AG08396 (cell line): Measurements from ENCODE around the gene COG4.
"Not testable (repeated sequence)": the region's sequence is repeated elsewhere in the genome, so short reads cannot be mapped to it uniquely, and the experiment has no call there.

ENCODE experiments used
- DNase-seq: peaks from one replicate; pipeline ENCODE4 v3.0.0; 2012; ENCODE audit warnings: low spot score, mixed read lengths

The COG4 gene

DNA sequence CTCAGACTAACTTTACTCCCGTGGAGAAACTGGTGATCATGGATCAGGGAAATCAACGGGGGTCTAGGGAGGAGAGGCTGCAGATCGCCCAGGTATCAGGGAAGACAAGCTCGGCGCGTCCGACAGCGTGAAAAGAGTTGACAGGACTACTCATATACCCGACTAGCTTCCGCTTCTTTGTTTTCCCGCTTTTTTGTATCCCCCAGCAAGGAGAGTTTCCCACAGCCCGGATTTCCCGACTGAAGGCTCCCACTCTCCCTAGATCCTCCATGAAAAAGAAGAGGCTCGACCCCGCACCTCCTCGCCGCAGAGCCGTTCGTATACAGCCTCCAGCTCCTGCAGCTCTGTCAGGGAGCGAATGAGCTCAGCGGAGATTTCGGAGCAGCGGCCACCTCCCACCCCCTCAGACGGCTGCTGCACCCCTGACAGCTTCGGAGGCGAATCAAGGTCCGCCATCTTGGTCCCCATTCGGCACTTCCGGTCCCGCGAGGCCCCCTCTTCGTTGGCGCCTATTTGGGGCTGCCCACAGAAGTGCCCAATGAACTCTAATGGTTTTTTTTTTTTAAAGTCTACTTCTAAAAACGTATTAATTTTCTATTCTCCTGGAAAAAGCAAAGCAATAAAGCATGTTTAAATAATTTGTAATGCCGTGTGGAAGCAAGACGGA lies at the start of gene COG4:
COG4 (minus strand) TSS at position 479 of the 667 bp plus-strand sequence; CDS start at position 468, 11 bp downstream.
- DNase-seq, result peak; percentile 88

- no peak for DNase-seq
Measured at GRCh38 chr16:70572926-70573270, 49.5 kb upstream of the COG4 start.

DNA sequence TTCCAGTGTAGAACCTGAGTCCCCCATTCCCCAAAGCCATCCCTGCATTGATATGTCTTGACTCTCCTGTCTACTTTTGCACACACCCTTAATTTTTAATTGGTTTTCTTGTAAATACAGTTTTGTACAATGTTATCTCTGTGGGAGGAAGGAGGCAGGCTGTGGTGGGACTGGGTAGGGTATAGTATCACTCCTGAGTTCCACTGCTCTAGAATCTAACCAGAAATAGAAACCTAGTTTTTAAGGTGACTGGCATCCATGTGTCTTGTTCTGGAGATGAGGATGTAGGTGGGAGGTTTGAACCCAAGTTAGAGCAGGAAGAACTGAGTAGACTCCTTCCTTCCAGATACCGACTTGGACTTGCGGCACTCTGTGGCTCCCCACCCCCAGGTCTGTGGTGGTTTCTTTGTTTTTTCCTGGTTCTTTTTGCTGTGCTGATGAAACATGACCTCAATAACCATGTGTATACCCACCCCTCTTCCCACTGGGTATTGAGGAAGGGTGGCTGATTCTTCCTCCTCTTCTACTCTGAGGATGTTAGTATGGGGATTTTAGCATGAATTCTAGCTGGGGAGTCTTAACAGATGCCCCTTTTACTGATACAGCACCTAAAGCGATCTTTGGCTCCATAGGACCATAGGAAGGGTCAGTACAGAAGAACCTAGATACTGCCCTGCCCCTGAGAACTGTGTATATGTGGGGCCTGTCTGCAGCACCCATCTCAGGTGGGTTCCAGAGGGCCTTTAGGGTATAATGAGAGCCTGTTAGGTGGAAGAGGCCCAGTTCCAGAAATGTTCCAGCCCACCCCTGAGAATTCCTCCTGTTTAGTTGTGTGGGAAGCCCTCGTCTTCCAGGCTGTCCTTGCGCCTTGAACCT lies 48.9 kb upstream of the COG4 start:
- no peak for DNase-seq

DNA sequence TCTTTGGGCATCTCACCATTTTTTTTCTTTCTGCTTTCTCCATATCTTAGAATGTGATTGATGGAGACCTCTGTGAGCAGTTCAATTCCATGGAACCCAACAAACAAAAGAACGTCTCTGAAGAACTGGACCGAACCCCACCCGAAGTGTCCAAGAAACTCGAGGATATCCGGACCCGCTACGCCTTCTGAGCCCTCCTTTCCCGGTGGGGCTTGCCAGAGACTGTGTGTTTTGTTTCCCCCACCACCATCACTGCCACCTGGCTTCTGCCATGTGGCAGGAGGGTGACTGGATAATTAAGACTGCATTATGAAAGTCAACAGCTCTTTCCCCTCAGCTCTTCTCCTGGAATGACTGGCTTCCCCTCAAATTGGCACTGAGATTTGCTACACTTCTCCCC lies 48.3 kb upstream of the COG4 start:
- no peak for DNase-seq

DNA sequence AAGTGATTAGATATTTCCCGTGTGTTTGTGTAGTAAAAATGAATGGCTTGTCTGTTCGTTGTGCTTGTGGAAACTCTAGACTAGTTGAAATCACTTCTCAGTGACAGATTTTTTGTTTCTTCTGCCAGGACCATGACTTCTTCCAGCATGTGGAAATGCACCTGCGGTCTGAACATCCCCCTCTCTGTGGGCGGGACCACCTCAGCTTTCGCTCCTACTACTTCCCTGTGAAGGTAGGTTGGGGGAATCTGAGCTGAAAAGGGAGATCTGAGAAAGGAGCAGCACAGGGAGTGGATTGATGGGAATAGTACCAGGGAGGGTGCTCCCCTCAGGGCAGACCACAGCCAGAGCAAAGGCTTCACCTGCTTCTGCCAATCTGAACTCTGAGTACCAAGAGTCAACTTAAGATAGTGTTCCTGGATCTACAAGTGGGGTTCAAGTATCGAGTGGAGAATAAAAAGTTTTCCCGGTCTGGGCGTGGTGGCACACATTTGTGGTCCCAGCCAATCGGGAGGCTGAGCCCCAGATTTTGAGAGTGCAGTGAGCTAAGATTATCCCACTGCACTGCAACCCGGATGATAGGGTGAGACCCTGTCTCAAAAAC lies 47.7 kb upstream of the COG4 start:
- DNase-seq, result no peak

DNA sequence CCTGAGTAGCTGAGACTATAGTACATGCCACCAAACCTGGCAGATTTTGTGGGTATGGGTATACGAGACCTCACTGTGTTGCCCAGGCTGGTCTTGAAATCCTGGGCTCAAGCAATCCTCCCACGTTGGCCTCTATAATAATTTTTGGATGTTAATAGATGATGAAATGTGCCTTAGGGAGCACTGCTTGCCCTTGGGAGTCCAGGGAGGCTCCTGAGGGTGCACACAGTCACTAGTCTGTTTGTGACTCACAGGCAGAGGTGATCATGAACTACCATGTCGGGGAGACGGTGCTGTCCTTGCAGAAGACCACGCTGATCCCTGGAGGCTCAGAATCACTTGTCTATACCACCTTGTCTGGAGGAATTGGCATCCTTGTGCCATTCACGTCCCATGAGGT lies 46.4 kb upstream of the COG4 start:
- no peak for DNase-seq

- no peak for DNase-seq
Measured at GRCh38 chr16:70568601-70569237, 45.4 kb upstream of the COG4 start.

DNA sequence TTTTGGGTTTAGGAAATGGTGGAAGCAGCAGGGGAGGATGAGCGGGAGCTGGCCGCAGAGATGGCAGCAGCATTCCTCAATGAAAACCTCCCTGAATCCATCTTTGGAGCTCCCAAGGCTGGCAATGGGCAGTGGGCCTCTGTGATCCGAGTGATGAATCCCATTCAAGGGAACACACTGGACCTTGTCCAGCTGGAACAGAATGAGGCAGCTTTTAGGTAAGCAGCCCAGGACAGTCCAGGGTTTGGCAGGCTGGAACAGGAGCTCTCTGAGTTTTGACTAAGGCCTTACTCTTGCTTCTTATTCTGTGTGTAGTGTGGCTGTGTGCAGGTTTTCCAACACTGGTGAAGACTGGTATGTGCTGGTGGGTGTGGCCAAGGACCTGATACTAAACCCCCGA lies 41.7 kb upstream of the COG4 start:
- DNase-seq, result no peak

DNA sequence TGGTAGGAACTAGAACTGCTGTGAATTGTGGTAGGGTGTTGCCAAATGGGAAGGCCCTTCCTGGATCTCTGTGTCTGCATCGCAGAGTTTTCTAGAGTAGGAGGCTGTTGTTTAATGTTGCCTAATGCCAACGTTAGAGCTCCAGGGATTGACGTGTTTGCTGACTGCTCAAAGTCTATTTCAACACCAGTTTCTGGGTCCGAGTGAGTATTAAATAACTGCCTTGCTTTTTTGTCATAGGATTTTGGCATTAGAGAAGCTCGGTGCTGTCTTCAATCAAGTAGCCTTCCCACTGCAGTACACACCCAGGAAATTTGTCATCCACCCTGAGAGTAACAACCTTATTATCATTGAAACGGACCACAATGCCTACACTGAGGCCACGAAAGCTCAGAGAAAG lies 40.3 kb upstream of the COG4 start:
- no peak for DNase-seq

DNA sequence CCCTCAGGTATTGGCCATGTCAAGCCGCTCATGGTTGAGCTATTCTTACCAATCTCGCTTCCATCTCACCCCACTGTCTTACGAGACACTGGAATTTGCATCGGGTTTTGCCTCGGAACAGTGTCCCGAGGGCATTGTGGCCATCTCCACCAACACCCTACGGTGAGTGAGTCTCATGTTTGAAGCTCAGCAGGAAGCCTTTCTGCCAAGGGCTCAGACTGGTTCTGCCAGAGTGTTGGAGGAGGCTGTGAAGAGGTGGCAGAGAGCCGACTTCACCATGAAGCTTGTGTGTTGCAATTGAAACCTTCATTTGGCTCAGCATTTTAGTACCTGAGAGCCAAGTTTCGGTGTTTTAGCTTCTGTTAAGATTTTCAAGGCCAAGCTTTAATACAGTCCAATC lies 38.3 kb upstream of the COG4 start:
- DNase-seq, result no peak

GRCh38 chr16:70556063-70556462 lies 32.7 kb upstream of the COG4 start:
- DNase-seq, result no peak

DNA sequence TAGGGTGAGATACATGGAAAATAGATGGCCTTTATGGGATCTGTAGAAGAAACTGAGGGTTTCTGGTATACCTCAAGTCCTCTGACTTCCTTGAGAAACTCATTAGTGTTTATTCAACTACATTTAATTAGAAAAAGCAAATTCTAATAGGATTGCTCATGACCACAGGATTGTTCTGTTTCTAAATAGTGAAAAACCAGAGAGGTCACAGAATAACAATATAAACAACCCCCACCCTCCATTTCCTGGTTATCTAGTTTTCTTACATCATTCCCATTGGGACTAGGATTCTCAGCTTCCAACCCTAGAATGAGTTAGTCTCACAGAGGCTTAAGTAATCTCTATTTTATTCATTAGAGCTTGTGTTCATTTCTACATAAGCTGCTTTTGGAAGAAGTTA lies 30.3 kb upstream of the COG4 start:
- DNase-seq, result peak; percentile 71

DNA sequence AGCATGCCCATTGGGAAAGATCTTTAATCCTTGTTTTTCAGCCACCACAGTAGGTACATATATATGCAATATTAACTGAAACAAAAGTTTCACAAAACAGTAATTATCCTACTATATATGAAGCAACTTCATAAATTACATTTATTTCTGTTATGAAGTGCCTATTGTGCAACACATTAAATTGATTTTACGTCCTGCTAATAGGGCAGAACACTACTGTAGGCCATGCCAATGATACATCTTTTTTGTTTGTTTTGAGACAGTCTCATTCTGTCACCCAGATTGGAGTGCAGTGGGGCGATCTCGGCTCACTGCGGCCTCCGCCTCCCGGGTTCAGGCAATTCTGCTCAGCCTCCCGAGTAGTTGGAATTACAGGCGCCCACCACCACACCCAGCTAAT lies 29.3 kb upstream of the COG4 start:
- no peak for DNase-seq

DNA sequence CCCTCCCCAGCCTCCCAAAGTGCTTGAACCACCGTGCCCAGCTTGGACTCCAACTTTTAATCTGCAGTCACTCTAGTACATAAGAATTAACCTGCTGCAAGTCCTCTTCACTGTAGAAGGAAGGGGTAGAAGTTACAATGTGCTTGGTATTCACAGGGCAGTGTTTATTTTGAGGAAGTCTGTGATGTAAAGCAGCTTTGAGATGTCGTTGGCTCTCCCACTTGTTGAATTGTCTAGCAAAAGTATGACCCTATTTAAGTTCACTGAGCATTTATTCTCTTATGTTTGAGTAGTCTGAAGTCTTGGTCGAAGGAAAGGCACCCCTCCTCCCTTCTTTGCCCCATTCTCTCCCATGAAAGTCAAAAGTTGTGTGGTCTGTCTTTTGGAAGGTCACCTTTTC lies 28.4 kb upstream of the COG4 start:
- DNase-seq, result no peak

- no peak for DNase-seq
Measured at GRCh38 chr16:70550082-70550481, 26.7 kb upstream of the COG4 start.

- DNase-seq, result no peak
Measured at GRCh38 chr16:70548936-70549335, 25.6 kb upstream of the COG4 start.

DNA sequence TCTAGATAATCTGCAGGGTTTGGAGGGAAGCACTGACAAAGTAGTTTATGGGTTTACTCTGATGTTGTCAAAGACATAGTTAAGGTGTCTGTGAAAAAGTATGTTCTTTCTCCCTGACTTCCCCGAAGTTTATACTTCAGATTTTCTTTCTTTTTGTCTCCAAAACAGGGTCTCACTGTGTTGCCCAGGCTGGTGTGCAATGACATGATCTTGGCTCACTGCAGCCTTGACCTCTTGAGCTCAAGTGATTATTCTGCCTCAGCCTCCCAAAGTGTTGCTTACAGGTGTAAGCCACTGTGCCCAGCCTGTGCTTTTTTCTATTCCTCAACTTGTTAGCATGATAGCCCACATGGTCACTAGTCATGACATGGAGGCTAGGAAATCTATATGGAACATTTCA lies 21.2 kb upstream of the COG4 start:
- no peak for DNase-seq

DNA sequence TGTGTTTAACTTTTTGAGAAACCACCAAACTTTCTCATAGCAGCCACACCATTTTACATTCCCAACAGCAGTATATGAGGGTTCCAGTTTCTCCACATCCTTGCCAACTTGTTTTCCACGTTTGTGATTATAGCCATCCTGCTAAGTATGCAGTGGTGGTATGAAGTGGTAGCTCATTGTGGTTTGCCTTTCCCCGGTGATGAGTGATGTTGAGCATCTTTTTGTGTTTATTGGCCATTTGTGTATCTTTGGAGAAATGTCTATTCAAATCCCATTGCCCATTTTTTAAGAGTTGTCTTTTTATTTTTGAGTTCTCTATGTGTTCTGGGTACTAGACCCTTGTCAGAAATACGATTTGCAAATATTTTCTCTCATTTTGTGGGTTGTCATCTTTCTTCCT lies 17.6 kb upstream of the COG4 start:
- DNase-seq, result no peak

DNA sequence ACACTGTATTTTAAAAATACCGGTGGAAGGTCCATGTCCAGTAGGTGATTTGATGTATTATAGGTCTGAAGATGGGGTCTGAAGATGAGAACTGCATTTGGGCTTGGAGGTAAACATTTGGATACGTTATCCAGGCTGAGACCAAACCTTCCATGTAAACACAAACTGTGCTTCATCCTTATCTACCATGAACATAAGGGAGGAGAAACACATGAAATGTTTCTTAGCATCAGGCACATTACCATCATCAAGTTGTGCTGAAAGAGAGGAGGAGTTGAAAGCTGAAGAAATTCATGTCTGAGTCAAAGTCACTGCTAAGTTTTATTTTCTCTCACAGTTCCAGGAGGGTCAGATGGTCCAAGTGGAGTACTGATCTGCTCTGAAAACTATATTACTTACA lies 11.6 kb upstream of the COG4 start:
- no peak for DNase-seq

GRCh38 chr16:70529954-70530353 lies 6.6 kb upstream of the COG4 start:
- not testable (repeated sequence) for DNase-seq

DNA sequence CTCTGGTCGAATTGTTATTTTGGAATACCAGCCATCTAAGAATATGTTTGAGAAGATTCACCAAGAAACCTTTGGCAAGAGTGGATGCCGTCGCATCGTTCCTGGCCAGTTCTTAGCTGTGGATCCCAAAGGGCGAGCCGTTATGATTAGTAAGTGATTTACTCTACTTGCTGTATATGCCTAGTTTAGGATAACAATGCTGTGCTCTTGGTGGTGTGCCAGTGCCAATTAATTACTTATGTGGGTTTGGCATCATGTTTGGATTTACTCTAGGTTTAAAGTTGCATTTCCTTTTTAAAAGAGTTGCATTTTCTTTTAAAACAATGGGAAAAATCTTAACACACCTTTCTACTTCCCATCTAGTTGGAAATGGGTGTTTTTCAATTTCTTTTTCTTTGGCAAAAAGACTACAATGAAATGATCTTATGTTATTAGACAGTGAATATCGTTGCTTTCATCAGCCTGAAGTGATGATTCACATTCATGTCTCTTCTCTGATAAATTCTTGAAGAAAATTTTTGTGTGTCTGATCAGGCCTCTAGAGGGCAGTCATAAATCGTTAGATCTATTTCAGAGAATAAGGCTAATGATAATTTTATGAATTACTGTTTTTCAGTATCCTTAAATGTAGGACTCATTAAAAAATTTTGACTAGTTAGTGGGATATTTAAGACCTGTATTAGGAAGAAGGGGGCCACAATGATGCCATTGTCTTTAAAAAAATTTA lies 5.9 kb upstream of the COG4 start:
- peak; percentile 52 for DNase-seq

DNA sequence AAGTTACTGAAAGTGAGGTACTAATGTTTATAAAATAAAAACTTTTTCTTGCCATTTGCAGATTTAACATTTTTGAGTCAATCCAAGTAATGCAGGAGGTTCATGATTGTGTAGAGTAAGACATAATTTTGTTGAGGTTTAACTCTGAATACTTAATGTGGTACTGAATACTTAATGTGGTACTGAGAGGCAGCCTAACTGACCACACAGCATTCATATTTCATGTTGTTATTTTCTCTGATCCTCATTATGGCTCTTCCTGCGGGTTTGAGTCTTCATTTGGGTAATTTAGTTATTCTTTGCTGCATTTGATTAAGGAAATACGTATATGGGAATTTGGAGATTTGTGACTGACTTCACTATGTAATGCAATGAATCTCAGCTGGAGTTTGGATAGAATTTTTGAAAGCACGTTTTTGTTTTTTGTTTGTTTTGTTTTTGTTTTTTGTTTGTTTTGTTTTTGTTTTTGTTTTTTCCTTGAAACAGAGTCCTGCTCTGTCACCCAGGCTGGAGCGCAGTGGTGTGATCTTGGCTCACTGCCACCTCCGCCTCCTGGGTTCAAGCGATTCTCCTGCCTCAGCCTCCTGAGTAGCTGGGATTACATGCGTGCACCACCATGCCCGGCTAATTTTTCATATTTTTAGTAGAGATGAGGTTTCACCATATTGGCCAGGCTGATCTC lies 4.1 kb upstream of the COG4 start:
- no peak for DNase-seq
